ACC112 (cell line): Measurements from ENCODE around the gene BID.

ENCODE experiments used
- H2AFZ ChIP-seq: fragments of 200-600 bp; sonication (generic); one replicate; pipeline ENCODE4 v1.6.0; 2017; ENCODE audit warnings: antibody characterized with exemption, low read length; ENCODE audit not compliant: unreplicated experiment
- H3K27ac ChIP-seq: fragments of 200-600 bp; sonication (generic); 2 replicates; pipeline ENCODE4 v1.5.1; 2014; ENCODE audit warnings: low read depth, mild to moderate bottlenecking, antibody characterized with exemption, low read length, moderate library complexity
- H3K27me3 ChIP-seq: fragments of 200-600 bp; sonication (generic); 2 replicates; pipeline ENCODE4 v1.6.1; 2014; ENCODE audit warnings: mild to moderate bottlenecking, antibody characterized with exemption, low read length, moderate library complexity, mixed read lengths; ENCODE audit not compliant: insufficient read depth
- H3K36me3 ChIP-seq: fragments of 200-600 bp; sonication (generic); 2 replicates; pipeline ENCODE4 v1.6.1; 2016; ENCODE audit warnings: mild to moderate bottlenecking, antibody characterized with exemption, low read length, moderate library complexity, mixed read lengths; ENCODE audit not compliant: insufficient read depth
- H3K4me1 ChIP-seq: fragments of 200-600 bp; sonication (generic); one replicate; pipeline ENCODE4 v1.6.1; 2016; ENCODE audit warnings: low read length, mixed read lengths; ENCODE audit not compliant: insufficient read depth, unreplicated experiment, control insufficient read depth
- H3K4me3 ChIP-seq: fragments of 200-600 bp; sonication (generic); 2 replicates; pipeline ENCODE4 v1.5.1; 2014; ENCODE audit warnings: mild to moderate bottlenecking, low read depth, low read length
- H3K79me2 ChIP-seq: fragments of 200-600 bp; sonication (generic); one replicate; pipeline ENCODE4 v1.6.0; 2016; ENCODE audit warnings: low read length; ENCODE audit not compliant: control insufficient read depth, unreplicated experiment, insufficient read depth

BID gene

DNA sequence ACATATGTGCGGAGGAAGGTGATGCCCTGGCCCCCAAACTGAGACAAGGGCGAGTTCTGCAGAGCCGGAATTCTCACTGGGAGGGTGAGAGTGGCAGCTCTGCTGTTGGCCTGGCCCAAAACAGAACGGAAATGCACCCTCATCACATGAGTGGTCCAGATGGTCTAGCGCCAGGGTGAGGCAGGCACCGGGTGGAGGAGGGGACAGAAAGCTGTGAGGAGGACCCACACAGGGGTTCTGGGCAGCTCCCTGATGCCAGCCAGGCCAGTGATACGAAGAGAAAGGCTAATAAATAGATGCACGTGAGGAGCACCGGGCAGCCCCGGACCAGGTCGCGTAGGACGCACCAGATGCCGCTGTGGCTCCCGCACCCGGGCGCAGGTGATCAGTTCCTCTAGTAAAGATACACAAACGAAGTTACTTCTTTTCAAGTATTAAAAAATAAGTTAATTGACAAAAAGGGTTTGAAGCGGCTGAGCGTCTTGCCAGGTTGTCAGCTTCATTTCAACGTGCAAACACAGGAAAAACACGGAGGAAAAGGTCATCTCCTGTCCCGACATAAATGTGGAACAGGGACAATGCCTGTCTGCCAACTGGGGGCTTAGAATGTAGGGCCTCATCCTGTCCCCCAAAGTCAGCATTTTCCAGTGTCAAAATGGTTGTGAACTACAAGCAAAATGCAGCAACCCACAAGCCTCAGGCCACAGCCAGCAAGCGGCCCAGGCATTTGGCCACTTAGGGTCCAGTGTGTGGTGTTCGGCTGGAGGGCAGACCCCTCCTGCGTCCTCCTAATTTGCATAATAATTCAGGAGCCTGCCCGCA is 15.3 kb upstream of the BID start:
- Histone ChIP-seq H3K36me3 (no peaks in the 10 kb centered on the region), H3K27ac (no peak overlapping the region), H3K4me3 (no peak overlapping the region), H2AFZ (no peak overlapping the region), H3K79me2 (no peaks in the 10 kb centered on the region), H3K27me3 (no peaks in the 10 kb centered on the region), H3K4me1 (no peaks in the 10 kb centered on the region)

DNA sequence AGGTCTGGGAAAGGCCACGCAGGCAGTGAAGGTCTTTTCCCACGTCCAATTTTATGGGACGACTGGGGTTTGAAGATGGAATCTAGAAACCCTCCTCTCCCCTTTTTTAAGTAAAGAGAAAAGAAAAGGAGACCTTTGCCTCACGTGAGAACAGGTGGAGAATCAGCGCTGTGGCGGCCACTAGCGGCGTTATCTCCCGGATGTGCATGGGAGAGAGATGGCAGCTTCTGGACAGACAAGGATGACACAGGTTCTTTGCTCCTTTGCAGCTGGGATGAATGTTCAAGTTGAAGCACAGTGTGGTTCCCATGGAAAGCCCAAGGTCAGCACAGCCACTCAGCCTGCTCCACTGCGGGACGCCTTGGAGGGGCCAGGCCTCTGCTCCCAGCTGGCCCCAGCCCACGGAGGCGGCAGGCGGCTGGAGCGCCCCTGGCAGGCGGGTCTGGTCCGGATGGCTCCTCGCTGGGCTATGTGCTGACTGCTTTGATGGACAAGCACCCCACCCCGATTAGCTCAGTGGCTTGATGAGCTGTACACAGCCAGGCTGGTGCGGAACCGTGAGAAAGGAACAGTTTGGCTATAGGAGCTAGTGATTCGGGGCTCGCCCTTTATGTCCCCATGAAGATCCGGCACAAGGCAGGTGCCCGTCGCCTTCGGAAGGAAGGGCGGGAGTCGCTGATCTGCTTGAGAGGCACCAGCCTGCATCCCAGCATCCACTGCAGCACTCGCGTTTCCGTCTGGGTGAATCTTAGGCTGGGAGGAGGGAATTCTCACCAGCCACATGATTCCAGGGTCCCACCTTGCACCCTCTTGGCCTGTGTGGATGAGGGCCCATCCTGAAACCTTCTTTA is 14.5 kb upstream of the BID start:
- H3K27me3 ChIP-seq = no peaks in the 10 kb centered on the region
- no peak overlapping the region for H3K27ac ChIP-seq
- H3K79me2 ChIP-seq = no peaks in the 10 kb centered on the region
- no peak overlapping the region for H2AFZ ChIP-seq
- no peak overlapping the region for H3K4me3 ChIP-seq
- H3K4me1 ChIP-seq = no peaks in the 10 kb centered on the region
- no peaks in the 10 kb centered on the region for H3K36me3 ChIP-seq

DNA sequence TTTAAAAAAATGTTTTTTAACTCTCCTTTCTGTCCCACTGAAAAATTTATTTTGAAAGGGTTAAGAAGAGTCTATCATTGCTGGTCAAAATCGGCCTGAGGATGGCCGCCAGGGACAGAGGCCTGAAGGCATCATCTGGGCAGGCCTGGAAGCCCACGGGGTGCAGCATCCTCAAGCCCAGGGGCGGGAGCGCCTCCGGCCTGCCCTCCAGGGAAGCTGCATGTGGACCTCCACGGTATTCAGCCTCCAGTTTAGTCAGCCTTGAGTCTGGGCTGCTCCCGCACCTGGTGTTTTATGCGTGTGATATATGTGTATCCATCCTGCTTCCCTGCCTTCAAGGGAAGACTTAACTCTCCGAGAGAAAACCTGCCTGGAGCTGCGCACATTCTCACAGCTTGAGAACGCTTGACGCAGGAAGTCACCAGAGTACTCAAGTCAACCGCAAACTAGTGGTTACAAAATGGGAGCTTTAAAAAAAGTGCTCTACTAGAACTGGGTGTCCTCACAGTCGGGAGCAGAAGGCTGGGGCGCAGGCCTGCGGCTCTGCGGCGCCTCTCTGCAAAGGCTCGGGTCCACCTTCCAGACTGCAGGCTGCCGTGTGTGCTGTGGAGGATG is 13.6 kb upstream of the BID start:
- H3K36me3 ChIP-seq = no peaks in the 10 kb centered on the region
- H3K4me3 ChIP-seq = no peak overlapping the region
- H3K4me1 ChIP-seq = no peaks in the 10 kb centered on the region
- no peaks in the 10 kb centered on the region for H3K79me2 ChIP-seq
- no peaks in the 10 kb centered on the region for H3K27me3 ChIP-seq
- H2AFZ ChIP-seq = no peak overlapping the region
- H3K27ac ChIP-seq = no peak overlapping the region

DNA sequence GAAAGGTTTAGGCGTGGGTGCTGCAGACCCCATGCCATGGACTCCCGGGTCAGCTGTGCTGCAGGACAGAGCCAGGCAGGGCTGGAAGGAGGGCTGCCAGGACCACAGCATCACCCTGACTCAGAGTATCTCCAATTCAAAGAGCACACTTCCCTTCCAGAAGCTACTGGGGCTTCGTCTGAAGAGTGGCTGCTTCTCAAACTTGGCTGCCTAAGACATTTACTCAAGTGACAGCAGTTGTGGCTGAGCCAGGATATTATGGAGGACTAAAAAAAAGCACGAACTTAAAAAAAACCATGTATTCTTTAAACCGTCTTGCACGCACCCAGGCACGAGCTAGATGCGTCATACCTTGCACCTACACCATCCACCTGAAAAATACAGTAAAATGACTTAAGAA is 13.0 kb upstream of the BID start:
- Histone ChIP-seq H3K4me3 (no peak overlapping the region), H2AFZ (no peak overlapping the region), H3K36me3 (no peaks in the 10 kb centered on the region), H3K27ac (no peak overlapping the region), H3K79me2 (no peaks in the 10 kb centered on the region), H3K27me3 (no peaks in the 10 kb centered on the region), H3K4me1 (peaks cover 4% of the 10 kb centered on the region)

DNA sequence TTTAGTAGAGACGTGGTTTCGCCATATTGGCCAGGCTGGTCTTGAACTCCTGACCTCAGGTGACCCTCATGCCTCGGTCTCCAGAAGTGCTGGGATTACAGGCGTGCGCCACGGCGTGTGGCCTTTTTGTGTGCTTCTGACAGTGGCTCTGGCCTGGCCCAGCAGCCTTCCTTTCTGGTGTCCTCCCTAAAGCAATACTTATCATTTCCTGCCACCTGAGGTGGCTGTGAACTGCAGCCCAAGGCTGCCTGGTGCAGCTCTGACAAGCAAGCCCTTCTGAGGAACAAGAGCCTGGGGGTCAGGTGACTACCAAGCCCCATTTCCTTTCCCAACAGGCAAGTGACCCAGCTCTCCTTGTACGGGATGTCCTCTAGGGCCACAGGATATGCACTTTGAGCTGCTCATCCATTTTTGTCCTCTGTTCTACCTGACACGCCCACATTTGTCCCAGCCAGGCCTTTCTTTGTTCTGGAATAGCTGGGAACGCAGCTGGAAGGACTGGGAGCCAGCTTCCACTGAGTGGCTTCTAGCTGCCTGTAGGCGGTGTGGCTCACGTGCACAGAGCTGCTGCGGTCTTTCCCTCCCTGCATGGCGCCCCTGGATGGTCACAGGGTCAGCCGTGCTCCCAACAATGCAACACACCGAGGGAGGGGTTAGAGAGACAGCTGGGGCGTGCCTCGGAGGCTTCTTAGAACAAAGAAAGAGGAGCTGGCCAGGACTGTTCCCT is 12.3 kb upstream of the BID start:
- Histone ChIP-seq H3K27ac (no peak overlapping the region), H3K27me3 (no peaks in the 10 kb centered on the region), H3K79me2 (no peaks in the 10 kb centered on the region), H3K4me3 (no peak overlapping the region), H2AFZ (no peak overlapping the region), H3K36me3 (no peaks in the 10 kb centered on the region), H3K4me1 (peaks cover 8% of the 10 kb centered on the region)

DNA sequence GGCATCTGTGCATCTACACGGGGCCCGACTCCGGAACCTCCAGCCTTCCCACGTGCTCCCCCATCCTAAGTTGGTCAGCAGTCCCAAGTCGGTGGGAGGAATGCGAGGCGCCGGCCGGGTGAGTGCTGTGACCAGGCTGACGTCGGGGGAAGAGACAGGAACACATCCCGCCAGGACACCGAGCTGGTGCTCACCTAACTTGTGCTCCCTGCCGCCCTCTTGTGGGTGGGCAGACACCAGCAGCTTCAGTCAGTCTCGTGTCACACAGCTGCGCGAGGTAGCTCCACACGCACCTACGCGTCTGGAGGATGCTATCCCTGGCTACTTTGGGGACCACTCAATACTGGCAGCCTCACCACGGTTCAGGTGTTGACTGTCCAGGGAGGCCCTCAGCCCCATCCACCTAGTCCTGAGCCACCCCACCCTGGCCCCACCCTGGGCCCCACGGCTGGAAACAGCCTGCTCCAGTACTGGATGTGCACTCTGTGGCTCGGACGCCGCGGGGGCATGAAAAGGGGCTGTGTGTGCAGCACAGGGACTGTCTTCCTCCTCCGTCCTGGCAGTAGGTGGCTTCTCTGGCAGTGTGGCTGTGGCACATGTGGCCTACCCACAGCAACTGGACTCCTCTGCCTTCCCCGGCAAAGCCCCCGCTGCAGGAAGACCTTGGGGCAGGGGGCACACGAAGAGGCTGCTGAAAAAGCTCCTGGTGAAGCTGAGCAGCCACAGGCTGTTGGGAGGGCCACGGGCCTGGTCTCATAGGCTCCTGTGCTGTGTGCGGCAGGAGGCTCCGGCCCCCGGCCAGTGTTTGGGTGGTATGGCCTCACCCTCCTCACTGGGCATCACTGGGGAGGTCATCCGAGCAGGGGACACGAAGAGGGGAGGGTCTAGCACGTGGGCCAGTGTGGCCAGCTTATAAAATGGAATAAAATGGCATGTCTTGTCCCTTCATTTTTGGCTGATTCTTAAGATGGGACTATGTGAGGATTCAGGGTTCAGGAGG is 11.2 kb upstream of the BID start:
- Histone ChIP-seq H2AFZ (no peak overlapping the region), H3K27me3 (no peaks in the 10 kb centered on the region)

DNA sequence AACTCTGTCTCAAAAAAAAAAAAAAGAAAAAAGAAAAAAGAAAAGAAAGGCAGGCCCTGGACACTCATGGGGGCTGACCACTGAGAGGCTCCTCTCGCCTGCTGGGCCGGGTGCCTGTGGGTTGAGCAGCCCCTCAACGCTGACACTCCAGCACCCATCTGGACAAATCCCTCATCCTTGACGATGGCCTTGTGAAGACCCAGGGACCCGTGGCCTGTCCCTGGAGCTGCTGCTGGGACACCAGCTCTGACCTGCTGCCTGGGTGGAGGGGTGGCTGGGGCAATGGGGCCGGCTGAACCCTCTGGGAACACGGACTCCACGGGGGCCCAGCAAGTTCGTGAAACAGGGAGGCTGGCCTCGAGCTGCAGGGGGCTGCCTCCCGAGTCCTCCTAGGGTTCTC is 10.5 kb upstream of the BID start:
- Histone ChIP-seq H3K4me3 (no peak overlapping the region), H3K36me3 (no peaks in the 10 kb centered on the region), H3K4me1 (peaks cover 15% of the 10 kb centered on the region), H3K27me3 (no peaks in the 10 kb centered on the region), H2AFZ (no peak overlapping the region), H3K27ac (no peak overlapping the region), H3K79me2 (no peaks in the 10 kb centered on the region)

More for the DNA sequence above, 11.2 kb upstream of the BID start:
- no peak overlapping the region for H3K4me3 ChIP-seq
- H3K36me3 ChIP-seq = no peaks in the 10 kb centered on the region
- no peaks in the 10 kb centered on the region for H3K79me2 ChIP-seq
- H3K27ac ChIP-seq = no peak overlapping the region
- peaks cover 15% of the 10 kb centered on the region for H3K4me1 ChIP-seq

DNA sequence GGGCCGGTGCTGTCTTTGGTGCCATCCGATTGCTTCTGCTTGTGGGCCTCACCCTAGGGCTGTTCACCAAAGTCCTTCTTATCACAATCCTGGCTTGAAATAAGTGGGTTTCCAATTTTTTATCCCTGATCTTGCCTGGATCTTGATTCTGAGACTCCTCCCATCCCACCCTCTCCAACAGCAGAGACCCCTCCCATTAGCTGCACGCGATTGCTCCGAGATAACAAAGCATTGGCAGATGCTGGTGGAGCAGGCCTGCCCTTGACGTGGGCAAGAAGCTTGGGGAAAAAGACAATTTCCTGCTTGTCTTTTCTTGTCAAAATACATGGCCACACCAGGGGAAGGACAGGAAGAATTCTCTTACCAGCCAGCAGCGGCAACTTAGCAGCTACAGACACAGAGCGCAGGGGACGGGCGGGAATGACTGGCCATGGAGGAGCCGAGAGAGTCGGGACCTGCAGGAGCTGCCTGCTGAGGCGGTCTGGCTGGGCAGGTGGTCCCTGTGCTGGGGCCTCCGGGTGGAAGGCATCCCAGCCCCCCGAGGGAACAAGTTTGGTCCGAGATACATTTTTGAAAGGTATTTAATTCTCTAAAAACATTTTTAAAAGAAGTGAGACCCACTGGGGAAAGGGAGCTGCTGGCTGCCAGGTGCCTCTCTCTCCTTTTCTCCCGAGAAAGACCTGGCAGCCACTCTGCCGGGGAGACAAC is 9.7 kb upstream of the BID start:
- Histone ChIP-seq H3K27me3 (no peaks in the 10 kb centered on the region), H3K4me3 (no peak overlapping the region), H2AFZ (no peak overlapping the region), H3K27ac (no peak overlapping the region), H3K4me1 (peaks cover 15% of the 10 kb centered on the region), H3K36me3 (no peaks in the 10 kb centered on the region), H3K79me2 (no peaks in the 10 kb centered on the region)

DNA sequence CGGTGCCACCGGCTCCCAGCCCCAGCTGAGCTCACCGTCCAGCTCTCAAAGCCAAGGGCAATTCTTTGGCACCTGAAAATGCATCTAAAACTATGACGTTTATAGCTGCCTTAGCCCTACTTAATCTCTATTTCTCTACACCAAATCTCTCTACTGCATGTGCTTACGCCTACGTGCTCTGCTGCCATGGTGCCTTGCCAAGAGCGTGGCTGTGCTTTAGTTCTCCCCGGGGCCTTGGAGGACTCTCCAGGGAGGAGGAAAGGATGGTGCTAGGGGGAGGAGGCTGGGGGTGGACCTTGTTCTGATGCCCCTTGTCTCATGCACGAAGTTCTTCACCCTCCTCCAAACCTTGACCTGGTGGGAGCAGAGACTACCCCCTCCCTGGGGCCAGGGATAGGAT is 9.0 kb upstream of the BID start:
- Histone ChIP-seq H2AFZ (no peak overlapping the region), H3K4me1 (peaks cover 15% of the 10 kb centered on the region), H3K27me3 (no peaks in the 10 kb centered on the region), H3K27ac (no peak overlapping the region), H3K79me2 (no peaks in the 10 kb centered on the region), H3K4me3 (no peak overlapping the region), H3K36me3 (no peaks in the 10 kb centered on the region)
